ENCODE results near the gene NHEJ1.

The NHEJ1 gene

DNA sequence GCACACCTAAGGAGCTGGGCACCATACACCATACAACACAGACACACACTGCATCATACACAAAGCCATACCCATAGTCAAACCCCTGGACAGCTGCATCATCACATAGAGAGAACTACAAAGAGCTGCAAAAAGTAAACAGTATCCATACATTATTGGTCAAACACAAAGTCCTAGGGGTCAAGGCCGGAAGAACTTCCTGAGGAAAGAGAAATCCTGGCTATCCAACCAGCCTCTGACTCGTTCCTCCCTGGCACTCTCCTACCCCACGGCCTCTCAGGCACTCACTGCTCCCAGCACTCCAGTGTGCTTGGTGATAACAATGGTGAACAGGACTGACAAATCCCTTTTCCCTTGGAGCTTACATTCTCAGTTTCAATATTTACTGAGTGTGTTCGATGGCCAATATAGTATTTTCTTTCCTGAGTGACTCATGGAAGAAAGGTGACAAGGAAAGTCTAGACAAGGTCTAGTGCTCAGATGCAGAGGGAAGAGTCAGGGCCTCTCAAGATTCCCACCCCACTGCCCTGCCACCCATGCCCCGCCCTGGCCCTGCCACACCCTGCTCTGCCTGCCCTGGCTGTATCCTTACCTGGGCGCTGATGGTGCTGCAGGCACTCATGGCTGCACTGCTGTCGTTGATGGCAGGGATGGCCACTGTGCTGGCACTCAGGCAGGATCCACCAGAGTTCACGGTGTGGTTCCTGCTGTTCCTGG, 122.7 kb downstream of the NHEJ1 start:
- Histone ChIP-seq H4K20me1 (ENCODE audit: control insufficient read depth, insufficient read depth, low read depth, low read length) (0 out of 2 replicates have a peak, but pooled peaks cover 5% of the 10 kb centered on the region), H3K27me3 (ENCODE audit: control insufficient read depth, low read length) (peaks cover 27% of the 10 kb centered on the region), H3K36me3 (ENCODE audit: control insufficient read depth, low read length) (no peaks in the 10 kb centered on the region), H3K27ac (ENCODE audit: low read depth, low read length) (no peak overlapping the region), H3K79me2 (ENCODE audit: control insufficient read depth, low read length) (no peaks in the 10 kb centered on the region), H3K4me2 (ENCODE audit: low read length) (no peak overlapping the region), H3K9me3 (ENCODE audit: control insufficient read depth, insufficient read depth, low read length) (no peaks in the 10 kb centered on the region), H3K4me3 (ENCODE audit: low read length) (no peak overlapping the region), H3K4me1 (ENCODE audit: control insufficient read depth, low read length) (no peaks in the 10 kb centered on the region), H3F3A (ENCODE audit: control insufficient read depth, insufficient read depth) (no peaks in the 10 kb centered on the region), H3K9me2 (replicated peaks; ENCODE audit: control insufficient read depth, low read length) (no peaks in the 10 kb centered on the region)
- no peak for TF ChIP-seq CTCF (IDR thresholded peaks at IDR 0.05; ENCODE audit: low read depth, low read length, poor library complexity, severe bottlenecking)
- no peak for TF ChIP-seq EZH2phosphoT487 (IDR thresholded peaks at IDR 0.05; ENCODE audit: borderline replicate concordance, low read length)

DNA sequence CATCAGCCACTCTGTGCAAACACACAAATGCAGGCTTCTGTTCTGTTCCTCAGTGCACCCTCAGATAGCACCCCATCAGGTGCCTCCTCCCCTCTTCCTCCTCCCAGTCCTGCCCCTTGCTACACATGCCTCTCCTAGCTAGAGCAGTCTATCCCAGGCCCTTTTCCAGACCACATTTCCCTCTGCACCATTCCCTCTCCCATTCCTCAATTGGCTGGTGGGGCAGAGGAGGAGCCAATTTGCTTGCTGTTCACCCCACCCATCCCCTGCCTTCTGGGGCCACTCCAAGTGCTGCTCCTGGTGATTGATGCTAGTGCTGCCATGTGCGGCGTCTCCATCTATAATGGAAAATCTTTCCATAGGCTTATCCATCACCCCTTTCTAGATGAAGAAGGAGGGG, 124.7 kb downstream of the NHEJ1 start:
- no peak for TF ChIP-seq EZH2phosphoT487 (IDR thresholded peaks at IDR 0.05; ENCODE audit: borderline replicate concordance, low read length)
- no peak for TF ChIP-seq CTCF (IDR thresholded peaks at IDR 0.05; ENCODE audit: low read depth, low read length, poor library complexity, severe bottlenecking)
- Histone ChIP-seq H3K9me3 (ENCODE audit: control insufficient read depth, insufficient read depth, low read length) (no peaks in the 10 kb centered on the region), H3K27ac (ENCODE audit: low read depth, low read length) (no peak overlapping the region), H3K4me1 (ENCODE audit: control insufficient read depth, low read length) (no peaks in the 10 kb centered on the region), H4K20me1 (ENCODE audit: control insufficient read depth, insufficient read depth, low read depth, low read length) (0 out of 2 replicates have a peak, but pooled peaks cover 5% of the 10 kb centered on the region), H3K79me2 (ENCODE audit: control insufficient read depth, low read length) (no peaks in the 10 kb centered on the region), H3K4me2 (ENCODE audit: low read length) (no peak overlapping the region), H3K27me3 (ENCODE audit: control insufficient read depth, low read length) (peaks cover 25% of the 10 kb centered on the region), H3K4me3 (ENCODE audit: low read length) (no peak overlapping the region), H3K36me3 (ENCODE audit: control insufficient read depth, low read length) (no peaks in the 10 kb centered on the region), H3F3A (ENCODE audit: control insufficient read depth, insufficient read depth) (no peaks in the 10 kb centered on the region), H3K9me2 (replicated peaks; ENCODE audit: control insufficient read depth, low read length) (no peaks in the 10 kb centered on the region)

GRCh38 chr2:219034823-219035222, 125.8 kb downstream of the NHEJ1 start:
- no peaks in the 10 kb centered on the region for H3K4me1 ChIP-seq (ENCODE audit: control insufficient read depth, low read length)
- no peaks in the 10 kb centered on the region for H3K9me2 ChIP-seq (replicated peaks; ENCODE audit: control insufficient read depth, low read length)
- H4K20me1 ChIP-seq (ENCODE audit: control insufficient read depth, insufficient read depth, low read depth, low read length) = no peaks in the 10 kb centered on the region
- H3K4me2 ChIP-seq (ENCODE audit: low read length) = no peak overlapping the region
- H3K79me2 ChIP-seq (ENCODE audit: control insufficient read depth, low read length) = no peaks in the 10 kb centered on the region
- peaks cover 21% of the 10 kb centered on the region for H3K27me3 ChIP-seq (ENCODE audit: control insufficient read depth, low read length)
- H3K27ac ChIP-seq (ENCODE audit: low read depth, low read length) = no peak overlapping the region
- H3F3A ChIP-seq (ENCODE audit: control insufficient read depth, insufficient read depth) = no peaks in the 10 kb centered on the region
- H3K36me3 ChIP-seq (ENCODE audit: control insufficient read depth, low read length) = no peaks in the 10 kb centered on the region
- H3K4me3 ChIP-seq (ENCODE audit: low read length) = no peak overlapping the region
- TF ChIP-seq EZH2phosphoT487 (IDR thresholded peaks at IDR 0.05; ENCODE audit: borderline replicate concordance, low read length) (no peak), CTCF (IDR thresholded peaks at IDR 0.05; ENCODE audit: low read depth, low read length, poor library complexity, severe bottlenecking) (no peak)
- no peaks in the 10 kb centered on the region for H3K9me3 ChIP-seq (ENCODE audit: control insufficient read depth, insufficient read depth, low read length)

Data from DOHH2 (cell line).